GM12891 (cell line): ENCODE data around the gene ASTN2.

Experiments
- DNase-seq: peaks from one replicate; pipeline ENCODE4 v3.0.0; 2011; ENCODE audit warnings: low spot score; ENCODE audit not compliant: insufficient read length
- FAIRE-seq: peaks from 2 replicates; lab custom pipeline; 2011; peaks lifted over from hg19 to GRCh38; lab: Jason Lieb, UNC
- PAX5 ChIP-seq: IDR thresholded peaks from 2 replicates; pipeline ENCODE4 v1.6.1; 2011; ENCODE audit warnings: low read length, moderate library complexity, mild to moderate bottlenecking; ENCODE audit not compliant: insufficient read depth, severe bottlenecking
- POLR2A ChIP-seq: IDR thresholded peaks from 2 replicates; pipeline ENCODE4 v1.6.1; 2011; ENCODE audit warnings: low read depth, low read length, control low read depth
- POLR2AphosphoS5 ChIP-seq: IDR thresholded peaks from 2 replicates; pipeline ENCODE4 v1.6.1; 2011; ENCODE audit warnings: low read depth, low read length, control low read depth
- POU2F2 ChIP-seq: IDR thresholded peaks from 2 replicates; pipeline ENCODE4 v1.6.1; 2011; ENCODE audit warnings: low read depth, mild to moderate bottlenecking, control low read depth, low read length, moderate library complexity
- SPI1 ChIP-seq: IDR thresholded peaks from 2 replicates; pipeline ENCODE4 v1.6.1; 2011; ENCODE audit warnings: low read depth, low read length, control low read depth
- TAF1 ChIP-seq: IDR thresholded peaks from 2 replicates; pipeline ENCODE4 v1.6.1; 2011; ENCODE audit warnings: low read depth, low read length, control low read depth

The ASTN2 gene

GRCh38 chr9:116686693-116687073 is 728.2 kb downstream of the ASTN2 start:
- no peak for FAIRE-seq
- no peak for DNase-seq
- TF ChIP-seq POLR2A (no peak), POLR2AphosphoS5 (no peak), POU2F2 (no peak), PAX5 (no peak), SPI1 (no peak), TAF1 (no peak)

GRCh38 chr9:116686135-116686534 is 728.7 kb downstream of the ASTN2 start:
- peak; percentile 75 for FAIRE-seq
- DNase-seq: no peak
- no peak for TF ChIP-seq TAF1

- DNase-seq (no peak), FAIRE-seq (no peak)
- TF ChIP-seq TAF1 (no peak), PAX5 (no peak), POLR2AphosphoS5 (no peak), POLR2A (no peak), SPI1 (no peak), POU2F2 (no peak)
Measured at GRCh38 chr9:116685166-116685565, 729.7 kb downstream of the ASTN2 start.

GRCh38 chr9:116683535-116683934 is 731.3 kb downstream of the ASTN2 start:
- DNase-seq (no peak), FAIRE-seq (no peak)
- no peak for TF ChIP-seq SPI1
- no peak for TF ChIP-seq POLR2AphosphoS5
- TF ChIP-seq PAX5: no peak
- TF ChIP-seq TAF1: no peak
- no peak for TF ChIP-seq POLR2A
- TF ChIP-seq POU2F2: no peak

- TF ChIP-seq POU2F2 (no peak), POLR2A (no peak), TAF1 (no peak), POLR2AphosphoS5 (no peak), SPI1 (no peak), PAX5 (no peak)
- no peak for DNase-seq
- FAIRE-seq: no peak
Measured at GRCh38 chr9:116674210-116674980, 740.5 kb downstream of the ASTN2 start.

GRCh38 chr9:116673375-116673774 is 741.5 kb downstream of the ASTN2 start:
- FAIRE-seq (no peak), DNase-seq (no peak)
- TF ChIP-seq POLR2AphosphoS5 (no peak), TAF1 (no peak), PAX5 (no peak), SPI1 (no peak), POU2F2 (no peak), POLR2A (no peak)

GRCh38 chr9:116671605-116672004 is 743.3 kb downstream of the ASTN2 start:
- FAIRE-seq (no peak), DNase-seq (no peak)
- TF ChIP-seq SPI1 (peak; percentile 77), PAX5 (no peak)

- DNase-seq (no peak), FAIRE-seq (no peak)
- no peak for TF ChIP-seq TAF1
- no peak for TF ChIP-seq POLR2AphosphoS5
- no peak for TF ChIP-seq POU2F2
- TF ChIP-seq SPI1: no peak
- no peak for TF ChIP-seq PAX5
- TF ChIP-seq POLR2A: no peak
Measured at GRCh38 chr9:116668970-116669695, 745.7 kb downstream of the ASTN2 start.

GRCh38 chr9:116663581-116663980 is 751.3 kb downstream of the ASTN2 start:
- DNase-seq (no peak), FAIRE-seq (no peak)
- no peak for TF ChIP-seq POU2F2
- TF ChIP-seq POLR2AphosphoS5: no peak
- no peak for TF ChIP-seq TAF1
- no peak for TF ChIP-seq POLR2A
- TF ChIP-seq PAX5: no peak
- TF ChIP-seq SPI1: no peak

- FAIRE-seq (no peak), DNase-seq (no peak)
- no peak for TF ChIP-seq PAX5
- no peak for TF ChIP-seq TAF1
- TF ChIP-seq POLR2A: no peak
- TF ChIP-seq POLR2AphosphoS5: no peak
- no peak for TF ChIP-seq POU2F2
- TF ChIP-seq SPI1: no peak
Measured at GRCh38 chr9:116662646-116663310, 752.1 kb downstream of the ASTN2 start.
